Hindlimb muscle (tissue), 1 donor: ENCODE data around the gene TAGAP. TPM values are rescaled to one million over a fixed set of nuclear protein-coding genes. Genes with fewer than 3 reads are reported as not detected.
"Not testable (repeated sequence)": the region's sequence is repeated elsewhere in the genome, so short reads cannot be mapped to it uniquely, and the experiment has no call there.

Experiments
- DNase-seq: peaks from one replicate; pipeline ENCODE4 v3.0.0-alpha.2; 2013
- polyA plus RNA-seq: library from polyadenylated mRNA; unstranded; fragments of 120-200 nt; gene quantifications from one replicate; pipeline ENCODE4 v1.2.1, GENCODE V29; 2013; ENCODE audit not compliant: insufficient read length

The TAGAP gene
- polyA plus RNA-seq, 1 donor = 0.77 TPM

DNA sequence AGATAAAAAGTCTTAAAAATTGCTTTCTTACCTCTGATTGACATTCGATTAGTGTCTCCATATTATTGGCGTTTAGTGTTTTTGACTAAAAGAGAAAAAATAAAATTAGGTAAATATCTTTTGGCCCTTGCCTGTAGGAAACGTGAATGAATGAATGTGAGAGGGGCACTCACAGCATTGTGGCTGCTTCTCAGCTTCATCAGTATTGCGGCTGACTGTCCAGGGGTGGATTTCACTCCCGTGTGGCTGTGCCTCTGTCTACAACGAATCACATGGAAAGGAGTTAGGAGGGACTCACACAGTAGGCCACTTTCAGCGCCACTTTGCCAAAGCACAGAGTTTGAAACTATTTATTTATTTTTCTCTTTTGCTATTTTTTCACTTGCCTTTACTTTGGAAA lies 844 bp downstream of the TAGAP start:
- DNase-seq = no peak

DNA sequence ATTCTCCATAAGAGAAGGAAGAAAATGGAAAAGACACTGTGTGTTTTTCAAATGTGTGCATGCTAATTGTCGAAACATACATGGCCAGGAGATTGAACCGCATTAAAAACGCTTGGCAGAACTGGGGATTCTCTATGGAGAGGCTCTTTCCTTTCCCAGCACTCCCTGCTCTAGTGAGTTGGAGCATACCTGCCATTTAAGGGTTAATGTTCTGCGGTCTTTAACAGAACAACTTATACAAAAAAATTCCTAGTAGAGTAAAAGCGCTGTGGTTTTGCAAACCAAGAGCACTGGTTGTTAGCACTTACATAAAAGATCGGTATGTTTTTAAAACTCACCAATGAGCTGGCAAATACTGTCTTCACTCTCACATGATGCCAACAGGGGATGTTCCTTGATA lies 1.5 kb downstream of the TAGAP start:
- DNase-seq = no peak

GRCh38 chr6:159042826-159043181 lies 2.0 kb downstream of the TAGAP start:
- no peak for DNase-seq

GRCh38 chr6:159042003-159042825 lies 2.6 kb downstream of the TAGAP start:
- DNase-seq = peak; percentile 62

- DNase-seq = no peak
Observed at GRCh38 chr6:159041181-159041580, 3.6 kb downstream of the TAGAP start.

DNA sequence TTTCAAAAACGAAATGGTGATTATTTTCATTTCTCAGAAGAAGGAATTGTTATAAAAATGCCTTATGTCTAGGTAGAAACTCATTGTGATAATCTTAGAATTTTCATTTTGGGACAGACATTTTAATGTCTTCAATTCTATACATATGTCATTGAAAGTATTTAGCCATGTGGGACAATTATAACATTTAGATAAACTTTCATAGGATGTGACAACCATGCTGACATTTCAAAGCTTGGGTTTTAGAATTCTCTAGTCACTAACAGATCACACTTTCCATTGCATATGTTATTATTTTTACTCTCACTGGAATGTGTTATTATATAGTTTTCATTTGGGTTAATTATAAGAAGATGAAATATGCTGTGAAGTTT lies 4.9 kb downstream of the TAGAP start:
- no peak for DNase-seq

DNA sequence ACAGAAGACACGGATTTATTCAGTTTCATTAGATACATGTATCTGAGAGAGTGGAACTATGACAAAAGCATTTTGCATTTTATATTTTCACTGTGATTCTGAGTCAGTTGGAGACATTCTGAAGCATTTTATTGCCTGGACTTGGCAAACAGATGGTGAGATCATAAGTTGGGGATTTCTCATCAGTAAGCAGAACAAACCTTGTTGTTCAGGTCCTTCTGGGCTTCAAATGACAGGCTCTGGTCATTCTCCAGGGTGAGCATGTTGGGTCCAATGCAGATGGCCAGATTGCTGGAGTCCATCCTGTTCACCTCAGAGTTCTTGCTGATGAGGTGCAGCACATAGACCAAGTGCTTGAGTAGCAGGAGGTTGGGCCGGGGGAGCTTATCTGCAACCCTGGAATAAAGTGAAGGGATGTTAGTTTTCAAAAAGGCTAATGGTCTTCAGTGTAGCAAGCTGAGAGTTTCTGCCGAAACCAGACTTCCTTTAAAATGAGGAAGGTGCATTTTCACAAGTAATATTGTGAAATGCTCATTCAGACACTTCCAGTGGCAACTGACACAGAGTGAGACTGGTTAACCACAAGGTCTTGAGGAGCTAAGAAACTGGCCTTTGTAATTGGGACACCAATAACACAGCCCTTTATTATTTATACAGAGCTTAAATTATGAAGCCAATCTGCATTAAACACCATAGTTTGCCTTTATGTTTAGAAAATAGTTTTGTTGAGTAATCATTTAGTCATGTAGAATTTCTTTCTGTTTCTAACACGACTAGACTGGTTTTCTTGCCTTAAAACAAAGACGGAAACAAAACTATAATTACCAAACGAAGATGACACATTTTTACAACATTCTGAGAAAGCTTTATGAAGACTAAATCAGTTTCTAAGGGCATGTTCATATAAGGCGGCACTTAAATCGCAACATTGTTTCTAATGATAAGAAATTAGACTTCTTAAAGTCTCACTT lies 5.6 kb downstream of the TAGAP start:
- DNase-seq = peak; percentile 25

DNA sequence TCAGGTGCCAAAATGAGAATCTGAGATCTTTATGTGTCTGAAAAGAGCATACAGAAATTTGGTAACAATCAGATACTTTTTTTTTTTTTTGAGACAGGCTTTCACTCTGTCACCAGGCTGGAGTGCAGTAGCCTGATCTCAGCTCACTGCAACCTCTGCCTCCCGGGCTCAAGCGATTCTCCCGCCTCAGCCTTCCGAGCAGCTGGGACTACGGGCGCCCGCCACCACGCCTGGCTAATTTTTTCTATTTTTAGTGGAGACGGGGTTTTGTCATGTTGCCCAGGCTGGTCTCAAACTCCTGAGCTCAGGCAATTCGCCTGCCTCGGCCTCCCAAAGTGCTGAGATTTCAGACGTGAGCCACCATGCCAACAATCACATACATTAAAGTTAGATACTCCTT lies 6.5 kb downstream of the TAGAP start:
- DNase-seq = not testable (repeated sequence)

GRCh38 chr6:159037756-159038290 lies 7.0 kb downstream of the TAGAP start:
- DNase-seq = no peak

- no peak for DNase-seq
Observed at GRCh38 chr6:159036673-159037072, 8.1 kb downstream of the TAGAP start.

DNA sequence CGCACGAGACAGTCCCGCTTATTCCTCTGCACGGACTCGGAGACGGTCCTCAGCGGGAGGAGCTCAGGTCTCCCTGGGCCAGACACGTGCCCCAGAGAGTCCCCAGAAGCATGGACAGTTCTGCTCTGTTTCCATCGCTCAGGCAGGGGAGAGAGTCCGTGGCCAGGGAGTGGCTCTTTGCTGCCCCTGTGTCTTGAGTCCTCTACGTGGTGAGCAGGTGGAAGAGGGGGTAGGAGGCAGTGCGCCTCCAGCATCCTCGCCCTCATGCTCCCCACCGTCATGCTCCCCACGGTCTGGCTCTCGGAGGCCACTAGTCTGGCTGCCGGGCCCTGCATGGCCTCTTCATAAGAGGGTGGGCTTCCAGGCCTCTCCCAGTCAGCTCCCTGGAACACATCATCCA lies 8.9 kb downstream of the TAGAP start:
- DNase-seq = no peak

DNA sequence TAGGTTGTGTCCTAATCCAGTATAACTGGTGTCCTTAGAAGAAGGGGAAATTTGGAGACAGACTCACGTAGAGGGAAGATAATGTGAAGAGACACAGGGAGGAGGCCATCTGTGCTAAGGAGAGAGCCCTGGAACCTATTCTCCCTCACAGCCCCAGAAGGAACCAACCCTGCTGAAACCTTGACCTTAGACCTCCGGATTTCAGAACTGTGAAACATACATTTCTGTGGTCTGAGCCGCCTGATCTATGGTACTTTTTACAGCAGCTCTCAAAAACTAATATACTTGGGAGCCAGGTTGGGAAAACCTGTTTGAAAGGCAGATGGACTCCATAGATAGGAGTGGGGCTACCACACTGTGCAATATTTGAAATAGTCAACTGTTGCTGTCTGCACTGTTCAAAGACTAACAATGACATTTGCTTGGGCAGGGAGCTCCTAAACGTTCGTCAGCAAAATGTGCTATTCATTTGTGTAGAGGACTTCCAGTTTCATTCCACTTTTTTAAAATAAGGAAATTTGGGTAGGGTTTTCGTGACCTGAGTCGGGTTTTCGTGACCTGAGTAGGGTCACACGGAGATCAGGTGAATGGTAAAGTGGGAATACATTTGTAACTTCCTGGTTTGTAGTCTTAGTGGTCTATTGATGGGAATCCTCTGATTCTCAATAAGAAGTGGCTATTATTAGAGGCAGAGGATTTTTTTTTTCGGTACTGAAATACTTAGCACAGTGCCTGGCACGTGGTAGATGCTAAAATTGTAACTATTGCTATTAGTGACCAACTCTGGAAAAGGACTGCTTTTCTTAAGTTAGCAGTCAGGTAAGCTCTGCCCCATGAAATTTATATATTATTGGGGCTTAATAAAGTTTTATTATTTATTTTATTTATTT lies 11.4 kb downstream of the TAGAP start:
- no peak for DNase-seq

DNA sequence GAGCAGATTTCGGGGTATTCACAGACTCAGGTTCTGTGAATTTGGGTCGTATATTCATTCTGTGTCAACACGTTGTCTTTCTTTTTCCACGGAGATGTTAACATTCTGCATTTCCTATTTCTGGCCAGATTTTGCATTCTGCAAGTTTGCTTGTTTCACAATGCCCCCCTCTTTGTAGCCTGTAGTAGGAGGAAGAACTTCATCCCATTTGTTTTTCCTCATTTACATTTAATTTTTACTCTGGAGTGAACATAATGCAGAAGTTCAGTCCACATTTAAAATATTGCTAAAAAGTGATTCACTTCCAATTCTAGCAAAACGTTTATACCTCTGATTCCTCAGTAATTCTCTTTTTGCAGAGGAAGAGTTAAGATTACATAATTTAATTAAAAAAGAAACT lies 12.9 kb downstream of the TAGAP start:
- DNase-seq = no peak

GRCh38 chr6:159030168-159030567 lies 14.6 kb downstream of the TAGAP start:
- DNase-seq = no peak

DNA sequence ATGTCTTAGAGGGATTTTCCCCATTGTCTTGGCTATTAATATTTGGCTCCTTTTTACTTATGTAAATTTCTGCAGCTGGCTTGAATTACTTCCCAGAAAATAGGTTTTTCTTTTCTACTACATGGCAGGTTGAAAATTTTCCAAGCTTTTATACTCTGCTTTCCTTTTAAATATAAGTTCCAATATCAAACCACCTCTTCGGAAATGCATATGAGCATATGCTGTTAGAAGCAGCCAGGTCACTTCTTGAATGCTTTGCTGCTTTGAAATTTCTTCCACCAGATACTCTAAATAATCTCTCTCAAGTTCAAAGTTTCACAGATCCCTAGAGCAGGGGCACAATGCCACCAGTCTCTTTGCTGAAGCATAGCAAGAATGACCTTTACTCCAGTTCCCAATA lies 19.6 kb downstream of the TAGAP start:
- not testable (repeated sequence) for DNase-seq

DNA sequence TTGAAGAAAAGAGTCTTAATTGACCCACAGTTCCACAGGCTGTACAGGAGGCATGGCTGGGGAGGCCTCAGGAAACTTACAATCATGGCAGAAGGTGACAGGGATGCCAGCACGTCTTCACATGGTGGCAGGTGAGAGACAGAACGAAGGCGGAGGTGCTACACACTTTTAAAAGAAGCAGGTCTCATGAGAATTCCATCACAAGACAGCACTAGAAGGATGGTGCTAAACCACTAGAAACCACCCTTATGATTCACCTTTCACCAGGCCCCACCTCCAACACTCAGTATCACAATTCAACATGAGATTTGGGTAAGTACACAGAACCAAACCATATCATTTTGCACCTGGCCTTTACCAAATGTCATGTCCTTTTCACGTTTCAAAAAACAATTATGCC lies 20.9 kb downstream of the TAGAP start:
- no peak for DNase-seq

- DNase-seq = no peak
Observed at GRCh38 chr6:159020011-159020410, 24.8 kb downstream of the TAGAP start.

DNA sequence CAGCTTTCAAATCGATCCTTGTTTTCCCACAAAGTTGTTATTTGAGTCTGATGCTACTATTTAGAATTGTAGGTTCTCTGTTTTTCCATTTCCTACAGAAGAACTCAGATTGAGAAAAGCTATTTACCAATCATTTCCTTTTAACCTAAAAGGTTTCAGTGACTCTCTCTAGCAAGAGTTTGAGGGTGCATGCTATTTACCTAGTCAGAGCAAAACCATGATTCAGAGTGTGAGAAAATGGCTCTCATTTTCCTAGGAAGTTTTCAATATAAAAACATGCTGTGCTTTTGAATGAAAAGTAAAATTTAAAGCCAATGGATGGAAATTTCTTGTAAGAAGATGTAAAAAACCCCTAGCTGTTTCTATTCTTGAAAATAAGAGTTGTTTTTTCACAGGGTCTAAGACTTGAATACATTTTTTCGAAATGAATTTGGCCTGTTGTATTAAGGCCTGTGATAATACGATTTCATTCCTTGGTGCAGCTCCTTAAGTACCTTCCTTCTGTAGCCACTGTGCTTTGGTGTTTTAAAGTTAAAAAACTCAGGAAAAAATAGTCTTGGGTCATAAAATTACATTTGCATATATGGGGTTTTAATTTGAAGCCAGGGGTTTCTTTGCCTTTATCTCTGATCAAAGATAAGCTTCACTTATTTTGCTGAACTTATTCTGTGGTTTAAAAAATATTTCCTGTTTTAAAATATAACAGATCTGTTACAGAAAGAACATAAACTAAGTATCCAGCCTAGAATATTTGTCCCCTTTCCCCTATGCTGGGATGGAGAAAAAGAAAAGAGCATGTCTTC lies 26.8 kb downstream of the TAGAP start:
- no peak for DNase-seq

DNA sequence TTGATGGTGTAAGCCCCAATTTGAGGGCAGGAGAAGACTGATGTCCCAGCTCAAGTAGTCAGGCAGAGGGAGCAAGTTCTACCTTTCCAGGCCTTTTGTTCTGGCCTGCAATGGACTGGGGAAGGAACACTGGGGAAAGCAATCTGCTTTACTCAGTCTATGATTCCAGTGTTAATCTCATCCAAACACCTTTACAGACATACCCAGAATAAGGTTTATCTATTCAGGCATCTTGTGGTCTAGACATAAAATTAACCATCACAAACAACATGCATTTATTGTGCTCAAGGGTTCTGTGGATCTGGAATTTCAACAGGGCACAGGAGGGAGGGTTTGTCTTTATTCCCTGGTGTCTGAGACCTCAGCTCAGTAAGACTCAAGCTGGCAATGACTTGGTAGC lies 30.4 kb downstream of the TAGAP start:
- no peak for DNase-seq

DNA sequence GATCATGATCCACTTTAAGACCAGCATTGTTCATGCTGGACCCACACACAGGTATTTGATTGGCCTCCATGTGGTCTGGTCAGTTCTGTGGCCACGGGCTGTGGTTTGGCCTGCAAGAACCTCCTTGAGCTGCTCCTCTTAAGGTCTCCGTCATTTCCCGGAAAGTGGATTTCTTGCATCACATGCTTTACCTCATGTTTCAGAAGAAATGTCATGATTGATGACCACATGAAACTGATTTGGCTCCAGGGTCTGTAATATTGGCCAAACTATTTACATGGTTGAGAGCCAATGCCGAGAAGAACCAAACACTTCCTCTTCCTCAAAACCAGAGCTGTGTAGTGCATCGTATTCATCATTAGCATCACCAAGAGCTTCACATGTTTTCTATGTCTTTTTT lies 31.6 kb downstream of the TAGAP start:
- no peak for DNase-seq

GRCh38 chr6:159012201-159012600 lies 32.6 kb downstream of the TAGAP start:
- no peak for DNase-seq
